ENCODE measurements around the gene FUBP1. TPM values are rescaled to one million over a fixed set of nuclear protein-coding genes. Genes with fewer than 3 reads are reported as not detected.

FUBP1 gene
- total RNA-seq, 1 experiment from 2014 or later: 125 TPM

GRCh38 chr1:78015148-78015547, 36.3 kb upstream of the FUBP1 start:
- Histone ChIP-seq H3K36me3 (ENCODE audit: control insufficient read depth in 1 of 2, insufficient read depth in 2 of 2, low read length in 2 of 2) (peaks cover 5 to 10% of the 10 kb centered on the region in 2 experiments; a peak in 3 of 4 replicates), H3K27me3 (ENCODE audit: insufficient read depth, low read length) (no peaks in the 10 kb centered on the region), H3K9me3 (ENCODE audit: control insufficient read depth in 1 of 2, insufficient read depth in 1 of 2, low read depth in 1 of 2, low read length in 2 of 2) (no peaks in the 10 kb centered on the region), H3K4me2 (ENCODE audit: low read length) (no peak overlapping the region), H2AFZ (ENCODE audit: low read depth, low read length, poor library complexity, severe bottlenecking) (no peak overlapping the region), H3K9ac (ENCODE audit: low read length) (no peak overlapping the region), H4K20me1 (ENCODE audit: insufficient read depth) (no peaks in the 10 kb centered on the region), H3K4me1 (ENCODE audit: control insufficient read depth in 1 of 2, insufficient read depth in 2 of 2, low read length in 2 of 2) (no peaks in the 10 kb centered on the region), H3K27ac (ENCODE audit: low read depth, low read length) (no peak overlapping the region), H3K4me3 (replicated peaks in 1 of 2; ENCODE audit: low read depth in 1 of 2, low read length in 2 of 2) (no peak overlapping the region), H3K79me2 (ENCODE audit: insufficient read depth, low read length) (peaks cover 34% of the 10 kb centered on the region), H3K9me2 (ENCODE audit: insufficient read depth) (no peaks in the 10 kb centered on the region)
- intact Hi-C loops (cut with micrococcal nuclease): no loop called here
- no TSS peak for BruUV-seq (replicated peaks)
- DNase-seq (ENCODE audit: low read depth, low spot score) (no peak), ATAC-seq (no peak)
- TF ChIP-seq, protein P1, sequence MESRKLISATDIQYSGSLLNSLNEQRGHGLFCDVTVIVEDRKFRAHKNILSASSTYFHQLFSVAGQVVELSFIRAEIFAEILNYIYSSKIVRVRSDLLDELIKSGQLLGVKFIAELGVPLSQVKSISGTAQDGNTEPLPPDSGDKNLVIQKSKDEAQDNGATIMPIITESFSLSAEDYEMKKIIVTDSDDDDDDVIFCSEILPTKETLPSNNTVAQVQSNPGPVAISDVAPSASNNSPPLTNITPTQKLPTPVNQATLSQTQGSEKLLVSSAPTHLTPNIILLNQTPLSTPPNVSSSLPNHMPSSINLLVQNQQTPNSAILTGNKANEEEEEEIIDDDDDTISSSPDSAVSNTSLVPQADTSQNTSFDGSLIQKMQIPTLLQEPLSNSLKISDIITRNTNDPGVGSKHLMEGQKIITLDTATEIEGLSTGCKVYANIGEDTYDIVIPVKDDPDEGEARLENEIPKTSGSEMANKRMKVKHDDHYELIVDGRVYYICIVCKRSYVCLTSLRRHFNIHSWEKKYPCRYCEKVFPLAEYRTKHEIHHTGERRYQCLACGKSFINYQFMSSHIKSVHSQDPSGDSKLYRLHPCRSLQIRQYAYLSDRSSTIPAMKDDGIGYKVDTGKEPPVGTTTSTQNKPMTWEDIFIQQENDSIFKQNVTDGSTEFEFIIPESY (IDR thresholded peaks at IDR 0.05; ENCODE audit: extremely low read depth, insufficient replicate concordance, low read length): no peak
- TF ChIP-seq ZFX (IDR thresholded peaks at IDR 0.05) (no peak), ZNF274 (IDR thresholded peaks at IDR 0.05; ENCODE audit: low read depth, low read length) (no peak), SIN3A (IDR thresholded peaks at IDR 0.05; ENCODE audit: low read depth) (no peak), POLR2A (IDR thresholded peaks at IDR 0.05; ENCODE audit: borderline replicate concordance, extremely low read depth, insufficient read depth, insufficient read length) (no peak), POLR2AphosphoS5 (IDR thresholded peaks at IDR 0.05; ENCODE audit: low read depth, low read length) (no peak)
- RAD21 ChIA-PET (ENCODE audit: low non-redundant PET in 1 of 2, low total read pairs in 2 of 2, uncharacterized antibody in 2 of 2, unreplicated experiment in 2 of 2): no interaction called here
- POLR2A ChIA-PET: interaction anchor here (1.7 kb wide), 1 partner anchor 11 kb away, joined by 5 read pairs; the partner anchor contains the start of gene DNAJB4
- CTCF ChIA-PET: no interaction called here

- no peaks in the 10 kb centered on the region for H3K9me2 ChIP-seq (ENCODE audit: insufficient read depth)
- ChIA-PET POLR2A (no interaction called here), CTCF (no interaction called here), RAD21 (ENCODE audit: low non-redundant PET in 1 of 2, low total read pairs in 2 of 2, uncharacterized antibody in 2 of 2, unreplicated experiment in 2 of 2) (no interaction called here)
- peaks cover 6 to 8% of the 10 kb centered on the region in 2 experiments for H3K4me1 ChIP-seq (ENCODE audit: control insufficient read depth in 1 of 2, insufficient read depth in 2 of 2, low read length in 2 of 2)
- no peak for DNase-seq (ENCODE audit: low read depth, low spot score)
- no peak overlapping the region for H3K4me3 ChIP-seq (replicated peaks in 1 of 2; ENCODE audit: low read depth in 1 of 2, low read length in 2 of 2)
- TF ChIP-seq, protein P2, sequence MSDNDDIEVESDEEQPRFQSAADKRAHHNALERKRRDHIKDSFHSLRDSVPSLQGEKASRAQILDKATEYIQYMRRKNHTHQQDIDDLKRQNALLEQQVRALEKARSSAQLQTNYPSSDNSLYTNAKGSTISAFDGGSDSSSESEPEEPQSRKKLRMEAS (IDR thresholded peaks at IDR 0.05): no peak
- TF ChIP-seq POLR2A (IDR thresholded peaks at IDR 0.05; ENCODE audit: borderline replicate concordance, extremely low read depth, insufficient read depth, insufficient read length) (no peak), SIN3A (IDR thresholded peaks at IDR 0.05; ENCODE audit: low read depth) (no peak), TCF7L2 (IDR thresholded peaks at IDR 0.05; ENCODE audit: borderline replicate concordance, extremely low read depth, insufficient read depth, insufficient read length) (no peak), SRF (IDR thresholded peaks at IDR 0.05; ENCODE audit: low read depth) (no peak)
- H2AFZ ChIP-seq (ENCODE audit: low read depth, low read length, poor library complexity, severe bottlenecking): no peak overlapping the region
- no peak overlapping the region for H3K9ac ChIP-seq (ENCODE audit: low read length)
- BruUV-seq (replicated peaks): no TSS peak
- H3K27ac ChIP-seq (ENCODE audit: low read depth, low read length): no peak overlapping the region
- peaks cover 75% of the 10 kb centered on the region for H3K79me2 ChIP-seq (ENCODE audit: insufficient read depth, low read length)
- H3K9me3 ChIP-seq (ENCODE audit: control insufficient read depth in 1 of 2, insufficient read depth in 1 of 2, low read depth in 1 of 2, low read length in 2 of 2): no peaks in the 10 kb centered on the region
- intact Hi-C loops (cut with micrococcal nuclease): no loop called here
- no peak overlapping the region for H3K4me2 ChIP-seq (ENCODE audit: low read length)
- no peaks in the 10 kb centered on the region for H3K27me3 ChIP-seq (ENCODE audit: insufficient read depth, low read length)
- H4K20me1 ChIP-seq (ENCODE audit: insufficient read depth): no peaks in the 10 kb centered on the region; the same call in 1 of the 2 replicates
- no peak for ATAC-seq
- H3K36me3 ChIP-seq (ENCODE audit: control insufficient read depth in 1 of 2, insufficient read depth in 2 of 2, low read length in 2 of 2): peaks cover 5 to 8% of the 10 kb centered on the region in 2 experiments; a peak in 3 of 4 replicates
Observed at GRCh38 chr1:78011050-78011449, 32.2 kb upstream of the FUBP1 start.
